ENCODE measurements around the gene PDP2. TPM values are rescaled to one million over a fixed set of nuclear protein-coding genes. Genes with fewer than 3 reads are reported as not detected.

PDP2 gene
- total and polyA plus RNA-seq, 9 of the 15 experiments (the other 6 are each of a cell fraction or from before 2014, with no cell fraction given): 2.5 to 24.3 (median 7.2) TPM

GRCh38 chr16:66913711-66914110, 33.4 kb downstream of the PDP2 start:
- H3K79me2 ChIP-seq (ENCODE audit: control insufficient read depth, insufficient read depth, low read length): no peaks in the 10 kb centered on the region
- H4K20me1 ChIP-seq (replicated peaks; ENCODE audit: control insufficient read depth, insufficient read depth, low read length): no peaks in the 10 kb centered on the region
- no peaks in the 10 kb centered on the region for H3K36me3 ChIP-seq (ENCODE audit: control insufficient read depth, insufficient read depth, low read length)
- H3K9me1 ChIP-seq (ENCODE audit: control insufficient read depth, insufficient read depth, low read length): no peaks in the 10 kb centered on the region
- ChIA-PET CTCF (ENCODE audit: low intra/inter-chr PET ratio) (no interaction called here), POLR2A (interaction anchor here (0.6 to 1.2 kb wide), 2 partner anchors 8 to 13 kb away, joined by 3 to 6 read pairs; no protein-coding TSS in a partner anchor)
- DNase-seq (ENCODE audit: extremely low read depth in 1 of 4, low spot score in 3 of 4): no peak
- no peak overlapping the region for H3K9ac ChIP-seq (ENCODE audit: insufficient read depth in 1 of 2, low read depth in 2 of 2, low read length in 2 of 2)
- H3K4me2 ChIP-seq (ENCODE audit: insufficient read depth, low read length): no peak overlapping the region
- TF ChIP-seq YY1 (IDR thresholded peaks at IDR 0.05; ENCODE audit: borderline replicate concordance in 1 of 3, control insufficient read depth in 1 of 3, extremely low read depth in 1 of 3, insufficient read depth in 3 of 3, insufficient read length in 1 of 3, insufficient replicate concordance in 2 of 3, low read depth in 1 of 3, low read length in 2 of 3): no peak
- no peak for TF ChIP-seq RFX5 (IDR thresholded peaks at IDR 0.05; ENCODE audit: low read depth, low read length)
- H3K4me3 ChIP-seq: no peak overlapping the region
- no peak for FAIRE-seq
- no peak overlapping the region for H2AFZ ChIP-seq (ENCODE audit: low read depth, low read length)
- no TSS peak for BruUV-seq (replicated peaks)
- no peaks in the 10 kb centered on the region for H3K9me3 ChIP-seq (replicated peaks; ENCODE audit: control insufficient read depth, insufficient read depth, low read depth, low read length)
- intact Hi-C loops (cut with micrococcal nuclease): no loop called here
- H3K4me1 ChIP-seq (replicated peaks in 1 of 2; ENCODE audit: control insufficient read depth in 2 of 2, insufficient read depth in 2 of 2, low read length in 2 of 2): peaks cover 0 to 9% of the 10 kb centered on the region in 2 experiments; a peak in 2 of 5 replicates
- in situ Hi-C loops (cut with MboI): no loop called here
- H3K27me3 ChIP-seq (ENCODE audit: control insufficient read depth in 2 of 2, insufficient read depth in 2 of 2, low read length in 2 of 2): peaks cover 15 to 45% of the 10 kb centered on the region in 2 experiments; a peak in 4 of 5 replicates
- ATAC-seq: no peak
- WGBS (ENCODE audit: insufficient coverage, low coverage, missing lambda C conversion rate): 3% methylated on average over 4 of the region's 4 CpGs
- H3K27ac ChIP-seq (ENCODE audit: extremely low read depth, low read depth, low read length): no peak overlapping the region

DNA sequence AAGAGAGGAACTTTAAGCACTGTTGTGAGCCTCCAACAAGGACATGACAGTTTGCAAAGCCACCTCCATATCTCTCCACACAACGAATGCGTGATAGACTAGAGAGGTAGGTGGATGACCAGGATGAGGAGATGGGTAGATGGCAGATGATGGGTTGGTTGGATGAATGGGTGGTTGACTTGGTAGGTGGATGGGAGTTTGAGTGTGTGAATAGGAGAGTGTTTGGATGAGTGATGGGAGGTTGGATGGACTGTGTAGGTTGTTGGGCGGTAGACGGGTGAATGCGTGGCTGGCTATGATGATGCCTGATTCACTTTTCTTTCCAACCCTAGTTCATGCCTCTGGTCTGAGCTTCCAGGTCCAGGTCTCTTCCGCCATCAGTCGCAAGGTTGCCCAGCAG, 34.2 kb downstream of the PDP2 start:
- no peak overlapping the region for H3K9ac ChIP-seq (ENCODE audit: insufficient read depth in 1 of 2, low read depth in 2 of 2, low read length in 2 of 2)
- WGBS (ENCODE audit: insufficient coverage, low coverage, missing lambda C conversion rate): 17% methylated on average over 7 of the region's 7 CpGs
- ChIA-PET POLR2A (interaction anchor here (0.8 kb wide), 1 partner anchor 12 kb away, joined by 4 read pairs; no protein-coding TSS in a partner anchor), CTCF (ENCODE audit: low intra/inter-chr PET ratio) (interaction anchor here (0.9 kb wide), 1 partner anchor 10 kb away, joined by 3 read pairs; the partner anchor contains the start of gene RRAD)
- BruUV-seq (replicated peaks): no TSS peak
- no peaks in the 10 kb centered on the region for H3K9me1 ChIP-seq (ENCODE audit: control insufficient read depth, insufficient read depth, low read length)
- no peak overlapping the region for H3K27ac ChIP-seq (ENCODE audit: extremely low read depth, low read depth, low read length)
- TF ChIP-seq, protein P1, sequence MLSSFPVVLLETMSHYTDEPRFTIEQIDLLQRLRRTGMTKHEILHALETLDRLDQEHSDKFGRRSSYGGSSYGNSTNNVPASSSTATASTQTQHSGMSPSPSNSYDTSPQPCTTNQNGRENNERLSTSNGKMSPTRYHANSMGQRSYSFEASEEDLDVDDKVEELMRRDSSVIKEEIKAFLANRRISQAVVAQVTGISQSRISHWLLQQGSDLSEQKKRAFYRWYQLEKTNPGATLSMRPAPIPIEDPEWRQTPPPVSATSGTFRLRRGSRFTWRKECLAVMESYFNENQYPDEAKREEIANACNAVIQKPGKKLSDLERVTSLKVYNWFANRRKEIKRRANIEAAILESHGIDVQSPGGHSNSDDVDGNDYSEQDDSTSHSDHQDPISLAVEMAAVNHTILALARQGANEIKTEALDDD (IDR thresholded peaks at IDR 0.05): no peak
- no peak for TF ChIP-seq ERF (CRISPR knock-in tag; IDR thresholded peaks at IDR 0.05)
- TF ChIP-seq GTF2F1 (IDR thresholded peaks at IDR 0.05; ENCODE audit: low read depth, low read length): no peak
- no peak for TF ChIP-seq PRDM10 (IDR thresholded peaks at IDR 0.05; ENCODE audit: partially characterized antibody)
- no peak for TF ChIP-seq ZNF224 (CRISPR knock-in tag; IDR thresholded peaks at IDR 0.05)
- TF ChIP-seq ZNF717 (CRISPR knock-in tag; IDR thresholded peaks at IDR 0.05): no peak
- TF ChIP-seq SAFB2 (IDR thresholded peaks at IDR 0.05; ENCODE audit: borderline replicate concordance, low read depth, low read length, severe bottlenecking): no peak
- no peak for TF ChIP-seq MAX (CRISPR knock-in tag; IDR thresholded peaks at IDR 0.05)
- in situ Hi-C loops (cut with MboI): no loop called here
- H3K4me1 ChIP-seq (replicated peaks in 1 of 2; ENCODE audit: control insufficient read depth in 2 of 2, insufficient read depth in 2 of 2, low read length in 2 of 2): peaks cover 0 to 12% of the 10 kb centered on the region in 2 experiments; a peak in 2 of 5 replicates
- H3K4me2 ChIP-seq (ENCODE audit: insufficient read depth, low read length): no peak overlapping the region
- intact Hi-C loops (cut with micrococcal nuclease): no loop called here
- no peak overlapping the region for H2AFZ ChIP-seq (ENCODE audit: low read depth, low read length)
- FAIRE-seq (peak; percentile 68), DNase-seq (ENCODE audit: extremely low read depth in 1 of 4, low spot score in 3 of 4) (no peak), ATAC-seq (no peak)
- H3K4me3 ChIP-seq: no peak overlapping the region
- no peaks in the 10 kb centered on the region for H3K79me2 ChIP-seq (ENCODE audit: control insufficient read depth, insufficient read depth, low read length)
- no peaks in the 10 kb centered on the region for H4K20me1 ChIP-seq (replicated peaks; ENCODE audit: control insufficient read depth, insufficient read depth, low read length)
- H3K27me3 ChIP-seq (ENCODE audit: control insufficient read depth in 2 of 2, insufficient read depth in 2 of 2, low read length in 2 of 2): peaks cover 15 to 47% of the 10 kb centered on the region in 2 experiments; a peak in 4 of 5 replicates
- H3K9me3 ChIP-seq (replicated peaks; ENCODE audit: control insufficient read depth, insufficient read depth, low read depth, low read length): no peaks in the 10 kb centered on the region
- no peaks in the 10 kb centered on the region for H3K36me3 ChIP-seq (ENCODE audit: control insufficient read depth, insufficient read depth, low read length)

All from K562 (cell line).